Measurements from ENCODE around the gene ARMC2.
"Not testable (repeated sequence)": the region's sequence is repeated elsewhere in the genome, so short reads cannot be mapped to it uniquely, and the experiment has no call there.

The ARMC2 gene

GRCh38 chr6:108958900-108959770 lies 110.9 kb downstream of the ARMC2 start:
- no peak for DNase-seq

DNA sequence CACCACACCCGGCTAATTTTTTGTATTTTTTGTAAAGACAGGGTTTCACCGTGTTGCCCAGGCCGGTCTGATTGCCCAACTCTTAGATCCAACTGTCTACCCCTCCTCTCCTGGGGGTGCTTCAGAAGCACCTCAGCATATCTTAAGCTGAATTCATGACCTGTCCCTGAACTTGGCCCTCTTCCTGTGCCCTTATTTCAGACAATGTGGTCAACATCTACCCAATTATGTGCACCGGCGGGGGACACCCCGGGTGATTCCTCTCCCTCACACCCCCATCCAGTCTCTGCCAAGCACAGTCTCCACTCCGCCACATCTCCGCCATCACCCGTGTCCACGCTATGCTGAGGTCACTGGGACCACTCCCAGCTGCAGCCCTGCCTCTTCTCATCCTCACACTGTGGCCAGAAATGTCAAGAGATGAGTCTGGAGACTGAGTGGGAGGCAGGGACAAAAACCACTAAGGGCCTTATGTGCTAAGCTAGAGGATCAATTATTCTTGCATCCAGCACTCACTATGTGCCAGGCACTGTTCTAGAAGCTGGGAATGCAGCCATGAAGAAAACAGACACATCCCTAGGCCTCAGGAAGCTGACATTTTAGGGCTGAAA lies 111.9 kb downstream of the ARMC2 start:
- DNase-seq = no peak

DNA sequence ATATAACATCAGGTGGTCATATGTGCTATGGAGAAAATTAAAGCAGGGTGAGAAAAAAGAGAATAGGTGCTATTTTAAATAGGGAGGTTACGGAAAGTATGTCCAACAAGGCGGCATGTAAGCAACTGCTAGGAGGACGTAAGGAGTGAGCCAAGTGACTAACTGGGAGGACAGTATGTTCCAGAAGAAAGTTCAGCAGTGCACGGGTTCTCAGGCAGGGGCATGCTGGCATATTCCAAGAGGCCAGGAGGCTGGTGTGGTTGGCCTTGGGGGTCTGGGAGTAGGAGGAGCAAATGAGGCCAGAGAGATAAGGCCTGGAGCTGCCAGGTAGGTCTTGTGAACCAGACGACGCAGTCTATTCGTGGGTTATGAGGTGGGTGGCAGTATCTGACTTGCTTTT lies 112.4 kb downstream of the ARMC2 start:
- DNase-seq = no peak

DNA sequence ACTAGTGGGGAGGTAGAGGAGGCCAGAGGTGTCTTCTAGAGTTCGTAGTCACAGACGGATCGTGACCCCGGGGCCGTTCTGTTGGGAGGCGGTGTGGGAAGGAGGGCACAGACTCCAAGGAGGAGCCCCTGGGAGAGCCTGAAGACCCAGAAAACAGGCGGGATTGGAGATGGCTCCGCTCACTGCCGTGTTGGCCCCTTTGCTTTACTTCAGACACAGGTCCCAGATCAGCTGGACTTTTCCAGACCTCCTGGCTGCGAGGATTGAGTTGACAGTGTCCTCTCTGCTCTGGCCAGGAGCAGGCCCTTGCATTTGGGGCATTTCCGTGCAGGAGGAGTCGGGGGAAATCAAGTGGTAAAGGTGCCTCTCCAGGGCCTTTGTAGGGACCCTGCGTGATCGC lies 112.9 kb downstream of the ARMC2 start:
- no peak for DNase-seq

DNA sequence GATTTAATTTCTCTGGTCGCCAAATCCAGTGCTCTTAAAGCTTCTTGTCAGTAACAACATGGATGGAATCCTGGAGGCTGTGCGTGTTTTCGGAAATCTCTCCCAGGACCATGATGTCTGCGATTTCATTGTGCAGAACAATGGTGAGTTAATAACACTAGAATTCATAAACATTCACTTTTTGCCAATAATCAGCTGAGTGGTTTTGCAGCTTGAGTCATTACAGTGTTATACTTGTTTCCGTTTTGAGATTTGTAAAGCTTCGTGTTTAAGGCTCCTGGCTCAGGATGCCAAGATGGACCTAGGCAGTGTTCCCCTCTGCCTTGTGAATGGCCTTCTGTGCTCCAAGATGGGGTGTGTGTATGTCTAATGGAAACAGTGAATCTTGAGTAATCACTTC lies 113.8 kb downstream of the ARMC2 start:
- DNase-seq = no peak

GRCh38 chr6:108966251-108966650 lies 118.0 kb downstream of the ARMC2 start:
- DNase-seq = no peak

DNA sequence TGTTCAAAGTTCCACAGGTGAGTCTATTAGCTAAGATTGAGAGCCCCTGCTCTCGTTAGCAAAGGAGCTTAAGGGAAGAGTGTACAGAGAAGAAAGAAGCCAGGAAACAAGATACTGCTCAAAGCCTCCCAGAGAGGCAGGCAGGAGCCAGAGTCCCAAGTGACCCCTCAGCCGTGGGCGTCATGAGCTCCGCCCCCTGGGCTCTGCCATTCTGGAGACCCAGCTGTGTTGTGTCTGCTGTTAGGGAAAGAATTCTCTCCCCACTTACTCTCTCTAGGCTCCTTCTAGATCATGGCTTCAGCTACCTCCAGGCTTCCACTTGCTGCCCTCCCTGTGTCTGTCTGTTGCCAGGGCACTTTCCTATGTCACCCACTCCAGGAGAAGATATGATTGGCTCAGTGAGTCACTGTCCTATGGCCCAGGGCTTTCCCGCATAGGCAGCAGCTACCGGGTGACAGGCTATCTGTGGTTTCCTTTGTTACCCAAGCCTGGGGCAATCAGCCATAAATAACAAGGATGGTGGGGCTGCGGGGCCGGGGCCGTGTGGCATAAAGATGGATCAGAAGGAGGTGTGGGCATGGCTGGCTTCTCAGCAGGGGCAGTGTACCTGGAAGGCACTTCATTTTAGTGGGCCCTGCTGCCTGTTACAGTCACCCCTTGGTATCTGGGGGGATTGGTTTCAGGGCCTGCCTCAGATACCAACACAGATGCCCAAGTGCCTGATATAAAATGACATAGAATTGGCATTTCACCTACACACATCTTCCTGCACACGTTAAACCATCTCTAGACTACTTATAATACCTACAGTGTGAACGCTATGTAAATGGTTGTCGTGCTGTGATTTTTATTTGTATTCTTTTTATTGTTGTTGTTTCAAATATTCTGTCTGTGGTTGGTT lies 118.9 kb downstream of the ARMC2 start:
- no peak for DNase-seq

GRCh38 chr6:108968325-108969316 lies 120.4 kb downstream of the ARMC2 start:
- DNase-seq = no peak

DNA sequence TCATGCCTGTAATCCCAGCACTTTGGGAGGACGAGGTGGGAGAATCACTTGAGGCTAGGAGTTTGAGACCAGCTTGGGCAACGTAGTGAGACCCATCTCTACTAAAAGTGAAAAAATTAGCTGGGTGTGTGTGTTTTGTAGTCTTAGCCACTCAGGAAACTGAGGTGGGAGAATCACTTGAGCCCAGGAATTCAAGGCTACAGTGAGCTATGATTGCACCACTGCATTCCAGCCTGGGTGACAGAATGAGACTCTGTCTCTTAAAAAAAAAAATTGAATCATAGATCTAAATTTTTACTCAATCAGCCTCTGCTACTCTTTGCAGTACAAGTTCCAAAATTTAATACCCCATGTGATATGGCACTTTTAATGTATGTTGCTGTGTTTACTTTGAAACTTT lies 121.6 kb downstream of the ARMC2 start:
- DNase-seq = no peak

GRCh38 chr6:108974201-108974600 lies 126.0 kb downstream of the ARMC2 start:
- no peak for DNase-seq

GRCh38 chr6:108978638-108979037 lies 130.4 kb downstream of the ARMC2 start:
- DNase-seq = not testable (repeated sequence)

GRCh38 chr6:108982154-108983113 lies 134.2 kb downstream of the ARMC2 start:
- DNase-seq = no peak

DNA sequence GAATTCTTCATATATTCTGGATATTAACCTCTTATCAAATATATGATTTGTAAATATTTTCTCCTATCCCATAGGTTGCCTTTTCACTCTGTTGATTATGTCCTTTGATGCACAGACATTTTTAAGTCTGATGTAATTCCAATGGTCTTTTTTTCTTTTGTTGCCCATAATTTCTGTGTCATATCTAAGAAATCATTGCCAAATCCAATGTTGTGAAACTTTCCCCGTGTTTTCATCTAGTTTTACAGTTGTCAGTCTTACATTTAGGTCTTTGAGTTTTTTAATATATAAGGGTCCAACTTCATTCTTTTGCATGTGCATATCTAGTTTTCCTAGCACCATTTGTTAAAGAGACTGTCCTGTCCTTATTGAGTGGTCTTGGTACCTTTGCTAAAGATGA lies 134.9 kb downstream of the ARMC2 start:
- no peak for DNase-seq

DNA sequence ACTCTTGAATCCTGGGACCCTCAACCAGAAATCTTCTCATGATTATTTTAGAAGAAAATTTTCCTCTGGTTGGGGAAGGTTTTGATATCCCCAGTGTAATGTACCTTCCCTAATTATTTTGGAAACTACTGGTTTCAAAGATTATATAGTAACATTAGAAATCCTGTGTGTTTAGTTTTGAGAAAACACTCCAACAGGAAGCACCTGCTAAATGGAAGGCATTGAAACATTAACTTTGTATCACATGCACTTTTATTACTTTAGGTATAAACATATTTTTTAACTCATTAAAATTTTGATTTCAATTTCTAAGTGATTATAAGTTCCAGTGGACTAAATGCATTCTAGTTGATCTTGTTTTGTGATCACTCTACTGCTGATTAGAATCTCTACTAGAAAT lies 137.1 kb downstream of the ARMC2 start:
- DNase-seq = no peak

- DNase-seq = no peak
Observed at GRCh38 chr6:108987156-108987555, 138.9 kb downstream of the ARMC2 start.

GRCh38 chr6:108988296-108988695 lies 140.1 kb downstream of the ARMC2 start:
- DNase-seq = no peak

- no peak for DNase-seq
Observed at GRCh38 chr6:108988765-108989164, 140.5 kb downstream of the ARMC2 start.

GRCh38 chr6:108989700-108990099 lies 141.5 kb downstream of the ARMC2 start:
- DNase-seq = no peak

GRCh38 chr6:108993876-108994275 lies 145.7 kb downstream of the ARMC2 start:
- DNase-seq = no peak

DNA sequence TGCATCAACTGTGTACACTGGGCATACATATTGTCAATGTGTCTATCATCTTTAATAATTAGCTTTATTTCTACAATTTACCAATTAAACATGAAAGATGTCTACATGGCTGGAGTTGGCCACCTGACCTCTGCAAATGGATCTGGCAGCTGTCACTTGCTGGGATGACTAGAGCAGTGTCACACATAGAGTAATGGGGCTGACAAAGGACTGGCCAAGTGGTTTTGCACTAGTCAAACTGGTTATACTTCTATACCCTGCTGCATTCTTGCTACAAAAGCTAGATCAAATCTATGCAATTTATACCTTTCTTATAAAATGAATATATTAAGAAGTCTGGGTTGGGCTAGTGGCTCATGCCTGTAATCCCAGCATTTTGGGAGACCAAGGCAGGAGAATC lies 147.1 kb downstream of the ARMC2 start:
- DNase-seq = no peak

GRCh38 chr6:108996208-108996607 lies 148.0 kb downstream of the ARMC2 start:
- no peak for DNase-seq

Data from NCI-H1694 treated with DMSO at 0.1 percent for 48 hours (cell line).